Measurements from ENCODE around the gene ADARB2.
"Not testable (repeated sequence)": the region's sequence is repeated elsewhere in the genome, so short reads cannot be mapped to it uniquely, and the experiment has no call there.

DNA sequence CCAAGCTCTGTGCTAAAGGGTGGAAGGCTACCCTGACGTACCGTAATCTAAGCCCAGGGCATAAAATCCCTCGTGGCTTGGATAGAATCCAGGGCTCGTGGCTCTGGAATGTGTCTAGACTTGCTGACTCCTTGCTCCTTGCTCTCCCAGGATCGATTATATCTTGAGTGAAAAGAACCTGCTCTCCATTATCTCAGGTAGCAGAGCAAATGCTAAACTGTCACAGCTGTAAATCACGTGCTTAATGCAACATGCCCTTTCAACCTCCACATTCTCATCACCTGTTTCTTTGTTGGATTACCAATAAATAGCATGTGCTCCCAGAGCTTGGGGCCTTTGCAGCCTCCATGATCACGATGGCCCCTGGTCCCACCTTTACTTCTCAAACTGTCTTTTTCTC lies 323.0 kb downstream of the ADARB2 start:
- TF ChIP-seq, protein P1, sequence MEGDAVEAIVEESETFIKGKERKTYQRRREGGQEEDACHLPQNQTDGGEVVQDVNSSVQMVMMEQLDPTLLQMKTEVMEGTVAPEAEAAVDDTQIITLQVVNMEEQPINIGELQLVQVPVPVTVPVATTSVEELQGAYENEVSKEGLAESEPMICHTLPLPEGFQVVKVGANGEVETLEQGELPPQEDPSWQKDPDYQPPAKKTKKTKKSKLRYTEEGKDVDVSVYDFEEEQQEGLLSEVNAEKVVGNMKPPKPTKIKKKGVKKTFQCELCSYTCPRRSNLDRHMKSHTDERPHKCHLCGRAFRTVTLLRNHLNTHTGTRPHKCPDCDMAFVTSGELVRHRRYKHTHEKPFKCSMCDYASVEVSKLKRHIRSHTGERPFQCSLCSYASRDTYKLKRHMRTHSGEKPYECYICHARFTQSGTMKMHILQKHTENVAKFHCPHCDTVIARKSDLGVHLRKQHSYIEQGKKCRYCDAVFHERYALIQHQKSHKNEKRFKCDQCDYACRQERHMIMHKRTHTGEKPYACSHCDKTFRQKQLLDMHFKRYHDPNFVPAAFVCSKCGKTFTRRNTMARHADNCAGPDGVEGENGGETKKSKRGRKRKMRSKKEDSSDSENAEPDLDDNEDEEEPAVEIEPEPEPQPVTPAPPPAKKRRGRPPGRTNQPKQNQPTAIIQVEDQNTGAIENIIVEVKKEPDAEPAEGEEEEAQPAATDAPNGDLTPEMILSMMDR (IDR thresholded peaks at IDR 0.05) = not testable (repeated sequence)
- TF ChIP-seq GABPA (IDR thresholded peaks at IDR 0.05; ENCODE audit: low read depth); FOXM1 (IDR thresholded peaks at IDR 0.05; ENCODE audit: low read depth); SIN3A (IDR thresholded peaks at IDR 0.05; ENCODE audit: borderline replicate concordance, low read depth, low read length); TAF1 (IDR thresholded peaks at IDR 0.05; ENCODE audit: borderline replicate concordance, low read depth, low read length): not testable (repeated sequence)
- TF ChIP-seq, protein P2, sequence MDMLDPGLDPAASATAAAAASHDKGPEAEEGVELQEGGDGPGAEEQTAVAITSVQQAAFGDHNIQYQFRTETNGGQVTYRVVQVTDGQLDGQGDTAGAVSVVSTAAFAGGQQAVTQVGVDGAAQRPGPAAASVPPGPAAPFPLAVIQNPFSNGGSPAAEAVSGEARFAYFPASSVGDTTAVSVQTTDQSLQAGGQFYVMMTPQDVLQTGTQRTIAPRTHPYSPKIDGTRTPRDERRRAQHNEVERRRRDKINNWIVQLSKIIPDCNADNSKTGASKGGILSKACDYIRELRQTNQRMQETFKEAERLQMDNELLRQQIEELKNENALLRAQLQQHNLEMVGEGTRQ (IDR thresholded peaks at IDR 0.05; ENCODE audit: borderline replicate concordance, low read depth, low read length) = not testable (repeated sequence)
